GM21786 (cell line): Measurements from ENCODE around the gene FAM227A.

Experiments
- ATAC-seq: cut with Tn5 transposase; IDR thresholded peaks from one replicate; pipeline ENCODE4 v1.9.1; 2021; ENCODE audit not compliant: unreplicated experiment

The FAM227A gene

GRCh38 chr22:38554281-38554680 is 101.9 kb downstream of the FAM227A start:
- ATAC-seq, result no peak

GRCh38 chr22:38549101-38549894 is 106.9 kb downstream of the FAM227A start:
- ATAC-seq, result no peak

DNA sequence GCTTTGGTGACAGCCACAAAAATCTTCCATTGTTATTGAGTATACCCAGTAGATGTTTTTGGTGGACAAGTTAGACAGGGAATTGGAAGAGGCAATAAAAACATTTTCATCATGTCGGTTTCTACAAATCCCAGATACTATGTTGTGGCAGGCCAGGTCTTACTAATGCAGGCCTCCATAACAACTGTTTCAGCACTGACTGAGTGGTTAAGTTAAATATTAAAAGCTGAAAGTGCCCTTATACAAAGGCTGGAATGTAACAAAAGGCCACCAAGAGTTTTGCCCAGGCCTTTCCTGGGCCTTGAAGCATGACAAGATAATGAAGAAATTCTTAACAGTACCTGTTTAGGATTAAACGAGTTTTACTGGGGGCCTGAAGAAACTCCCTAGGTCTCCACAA is 115.5 kb downstream of the FAM227A start:
- ATAC-seq, result no peak

DNA sequence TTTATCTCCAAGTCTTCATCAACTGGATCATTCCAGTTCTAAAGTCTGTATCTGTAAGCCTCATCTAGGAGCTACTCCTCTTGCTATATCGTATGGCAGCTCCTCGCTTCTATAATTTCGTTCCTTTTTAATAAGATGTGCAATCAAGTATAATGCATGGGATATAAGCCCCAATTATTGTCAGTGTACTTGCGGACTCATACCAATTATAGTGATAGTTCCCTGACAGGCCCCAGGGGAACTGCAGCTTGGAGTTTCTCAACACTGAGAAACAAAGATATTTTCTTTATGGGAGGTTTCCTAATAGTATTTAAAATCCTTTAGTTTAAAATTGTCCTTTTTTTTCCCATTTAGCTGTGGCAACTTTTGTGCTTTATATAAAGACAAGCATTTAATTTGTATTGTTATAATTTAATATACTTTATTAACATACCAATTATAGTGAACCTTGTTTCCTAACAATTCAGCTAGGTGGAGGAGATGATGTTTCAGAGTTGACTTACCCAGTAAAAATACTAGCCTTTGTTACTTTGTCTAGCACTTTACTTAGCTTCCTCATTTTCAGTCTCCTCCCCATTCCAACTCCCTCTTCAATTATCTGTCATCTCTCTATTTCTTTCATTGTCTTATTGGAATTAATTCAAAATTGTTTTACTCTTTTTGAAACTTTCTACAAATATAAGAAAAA is 124.8 kb downstream of the FAM227A start:
- ATAC-seq, result no peak
